Loucy (cell line): ENCODE data around the gene PABPN1.

Experiments
- H2AFZ ChIP-seq: fragments of 200-600 bp; sonication (generic); 2 replicates; pipeline ENCODE4 v1.6.0; 2016; ENCODE audit warnings: antibody characterized with exemption, mild to moderate bottlenecking, low read length, moderate library complexity
- H3F3A ChIP-seq: fragments of 200-600 bp; 2 replicates; pipeline ENCODE4 v1.6.0; 2016; ENCODE audit warnings: antibody characterized with exemption, low read depth, mild to moderate bottlenecking
- H3K27me3 ChIP-seq: fragments of 200-600 bp; sonication (generic); 2 replicates; pipeline ENCODE4 v1.6.1; 2014; ENCODE audit warnings: low read length, mild to moderate bottlenecking; ENCODE audit not compliant: insufficient read depth, poor library complexity, severe bottlenecking
- H3K36me3 ChIP-seq: fragments of 200-600 bp; sonication (generic); 2 replicates; pipeline ENCODE4 v1.6.1; 2016; ENCODE audit warnings: low read length; ENCODE audit not compliant: insufficient read depth
- H3K4me1 ChIP-seq: fragments of 200-600 bp; sonication (generic); 2 replicates; pipeline ENCODE4 v1.5.1; 2014; ENCODE audit warnings: low read length, mild to moderate bottlenecking; ENCODE audit not compliant: insufficient read depth, poor library complexity, severe bottlenecking
- H3K4me2 ChIP-seq: fragments of 200-600 bp; sonication (generic); 2 replicates; pipeline ENCODE4 v1.6.0; 2014; ENCODE audit warnings: antibody characterized with exemption, low read length, low read depth, mild to moderate bottlenecking; ENCODE audit not compliant: poor library complexity, severe bottlenecking
- H3K4me3 ChIP-seq: fragments of 200-600 bp; sonication (generic); 2 replicates; pipeline ENCODE4 v1.5.1; 2014; ENCODE audit warnings: low read length, mild to moderate bottlenecking, mixed read lengths; ENCODE audit not compliant: poor library complexity, severe bottlenecking
- H3K79me2 ChIP-seq: fragments of 200-600 bp; sonication (generic); 2 replicates; pipeline ENCODE4 v1.6.1; 2014; ENCODE audit warnings: low read length; ENCODE audit not compliant: insufficient read depth
- H3K9ac ChIP-seq: fragments of 200-600 bp; sonication (generic); 2 replicates; pipeline ENCODE4 v1.6.0; 2014; ENCODE audit warnings: mild to moderate bottlenecking, low read depth, low read length, moderate library complexity; ENCODE audit not compliant: poor library complexity, severe bottlenecking
- H3K9me2 ChIP-seq: fragments of 200-600 bp; sonication (generic); replicated peaks from 2 replicates; pipeline ENCODE4 v1.6.1; 2016; ENCODE audit warnings: low read depth, low read length, mixed read lengths
- H3K9me3 ChIP-seq: fragments of 200-600 bp; sonication (generic); 2 replicates; pipeline ENCODE4 v1.6.1; 2014; ENCODE audit warnings: mild to moderate bottlenecking, antibody characterized with exemption, low read length, low read depth; ENCODE audit not compliant: insufficient read depth
- H4K20me1 ChIP-seq: fragments of 200-600 bp; sonication (generic); 2 replicates; pipeline ENCODE4 v1.6.0; 2014; ENCODE audit warnings: antibody characterized with exemption, low read length, mild to moderate bottlenecking; ENCODE audit not compliant: insufficient read depth, poor library complexity, severe bottlenecking
- EZH2phosphoT487 ChIP-seq: fragments of 200-600 bp; IDR thresholded peaks from 2 replicates; pipeline ENCODE4 v1.6.1; 2018; ENCODE audit warnings: antibody characterized with exemption, mild to moderate bottlenecking, moderate library complexity, borderline replicate concordance
- TF ChIP-seq, protein P1 (sequence below): fragments of 200-600 bp; sonication (generic); conservative IDR thresholded peaks from 2 replicates; pipeline ENCODE4 v1.5.1; 2014; ENCODE audit warnings: mild to moderate bottlenecking, antibody characterized with exemption, low read length

PABPN1 gene

GRCh38 chr14:23301288-23301968 lies 19.8 kb upstream of the PABPN1 start:
- Histone ChIP-seq H3K9me3 (no peaks in the 10 kb centered on the region), H3K4me1 (peaks cover 23% of the 10 kb centered on the region)

GRCh38 chr14:23301969-23302289 lies 19.3 kb upstream of the PABPN1 start:
- Histone ChIP-seq H3K4me2 (peak overlapping the region; percentile 83), H4K20me1 (peaks cover 10% of the 10 kb centered on the region), H3K9me3 (no peaks in the 10 kb centered on the region), H3F3A (no peaks in the 10 kb centered on the region), H3K27me3 (no peaks in the 10 kb centered on the region), H2AFZ (peak overlapping the region; percentile 97), H3K36me3 (peaks cover 13% of the 10 kb centered on the region; the same call in 1 of the 2 replicates), H3K9ac (peak overlapping the region; percentile 95), H3K4me1 (peaks cover 23% of the 10 kb centered on the region), H3K4me3 (peak overlapping the region; percentile 79), H3K79me2 (peaks cover 43% of the 10 kb centered on the region), H3K9me2 (no peaks in the 10 kb centered on the region)
- TF ChIP-seq, protein P1, sequence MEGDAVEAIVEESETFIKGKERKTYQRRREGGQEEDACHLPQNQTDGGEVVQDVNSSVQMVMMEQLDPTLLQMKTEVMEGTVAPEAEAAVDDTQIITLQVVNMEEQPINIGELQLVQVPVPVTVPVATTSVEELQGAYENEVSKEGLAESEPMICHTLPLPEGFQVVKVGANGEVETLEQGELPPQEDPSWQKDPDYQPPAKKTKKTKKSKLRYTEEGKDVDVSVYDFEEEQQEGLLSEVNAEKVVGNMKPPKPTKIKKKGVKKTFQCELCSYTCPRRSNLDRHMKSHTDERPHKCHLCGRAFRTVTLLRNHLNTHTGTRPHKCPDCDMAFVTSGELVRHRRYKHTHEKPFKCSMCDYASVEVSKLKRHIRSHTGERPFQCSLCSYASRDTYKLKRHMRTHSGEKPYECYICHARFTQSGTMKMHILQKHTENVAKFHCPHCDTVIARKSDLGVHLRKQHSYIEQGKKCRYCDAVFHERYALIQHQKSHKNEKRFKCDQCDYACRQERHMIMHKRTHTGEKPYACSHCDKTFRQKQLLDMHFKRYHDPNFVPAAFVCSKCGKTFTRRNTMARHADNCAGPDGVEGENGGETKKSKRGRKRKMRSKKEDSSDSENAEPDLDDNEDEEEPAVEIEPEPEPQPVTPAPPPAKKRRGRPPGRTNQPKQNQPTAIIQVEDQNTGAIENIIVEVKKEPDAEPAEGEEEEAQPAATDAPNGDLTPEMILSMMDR: no peak
- no peak for TF ChIP-seq EZH2phosphoT487

More at GRCh38 chr14:23301288-23301968, 19.8 kb upstream of the PABPN1 start:
- Histone ChIP-seq H3K36me3 (peaks cover 13% of the 10 kb centered on the region; the same call in 1 of the 2 replicates), H3K9me2 (no peaks in the 10 kb centered on the region), H3K4me3 (peak overlapping the region; percentile 94), H3K9ac (peak overlapping the region; percentile 97), H4K20me1 (peaks cover 10% of the 10 kb centered on the region), H3K4me2 (peak overlapping the region; percentile 83), H3K79me2 (peaks cover 38% of the 10 kb centered on the region), H3F3A (no peaks in the 10 kb centered on the region), H2AFZ (peak overlapping the region; percentile 97), H3K27me3 (no peaks in the 10 kb centered on the region)
- TF ChIP-seq EZH2phosphoT487: no peak
- TF ChIP-seq, protein P1: peak; percentile 60

DNA sequence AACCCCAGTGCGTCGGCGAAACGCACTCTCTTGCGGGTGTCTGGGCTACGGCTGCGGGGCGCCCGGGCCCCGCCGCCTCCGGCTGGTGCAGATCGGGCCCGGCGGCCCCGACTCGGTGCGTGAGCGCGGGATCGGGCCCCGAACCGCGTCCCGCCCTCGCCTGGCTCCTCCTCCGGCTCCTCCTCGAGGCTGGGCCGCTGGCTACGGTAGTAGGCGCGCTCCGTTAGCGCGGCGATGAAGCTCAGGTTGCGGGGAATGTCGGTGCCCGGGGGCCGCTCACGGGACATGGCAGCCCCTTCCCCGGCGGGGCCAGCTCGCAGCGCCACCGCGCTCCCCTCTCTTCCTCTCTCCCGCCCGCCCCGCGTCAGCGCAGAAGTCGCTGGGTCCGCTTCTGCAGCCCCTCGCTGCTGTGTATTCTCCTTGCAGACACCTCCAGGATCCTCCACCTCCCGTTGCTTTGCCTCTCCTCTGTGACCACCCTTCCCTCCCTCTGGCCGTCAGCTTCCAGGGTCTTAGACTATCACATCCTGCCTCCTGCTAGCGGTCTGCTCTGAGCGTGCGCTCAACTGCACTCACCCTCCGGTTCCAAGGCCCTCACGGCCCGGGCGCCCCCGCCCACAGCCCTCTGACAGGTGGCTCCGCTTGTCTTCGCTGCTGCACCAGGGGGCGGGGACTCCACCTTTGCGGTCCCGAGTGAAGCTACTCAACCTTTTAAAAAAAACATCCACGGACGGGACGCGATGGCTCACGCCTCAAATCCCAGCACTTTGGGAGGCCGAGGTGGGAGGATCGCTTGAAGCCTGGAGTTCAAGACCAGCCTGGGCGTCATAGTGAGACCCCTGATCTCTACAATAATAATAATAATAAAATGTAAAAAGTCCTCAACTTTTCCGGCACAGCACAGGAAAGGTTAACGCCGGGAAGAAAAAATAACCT lies 18.7 kb upstream of the PABPN1 start, which contains the start of gene PPP1R3E:
Gene PPP1R3E, minus strand, starts transcription at position 570 of the 936 bp plus-strand sequence. Its CDS starts 283 bp downstream, at position 287.
- peaks cover 10% of the 10 kb centered on the region for H4K20me1 ChIP-seq
- H3K4me3 ChIP-seq: peak within 1 kb of the TSS; percentile 79
- peak within 1 kb of the TSS; percentile 83 for H3K4me2 ChIP-seq
- no peaks in the 10 kb centered on the region for H3K27me3 ChIP-seq
- peak within 1 kb of the TSS; percentile 97 for H2AFZ ChIP-seq
- no peak for TF ChIP-seq EZH2phosphoT487
- TF ChIP-seq, protein P1: no peak
- H3K4me1 ChIP-seq: peaks cover 27% of the 10 kb centered on the region
- H3K9me2 ChIP-seq: no peaks in the 10 kb centered on the region
- peaks cover 13% of the 10 kb centered on the region; the same call in 1 of the 2 replicates for H3K36me3 ChIP-seq
- peaks cover 49% of the 10 kb centered on the region for H3K79me2 ChIP-seq
- no peaks in the 10 kb centered on the region for H3K9me3 ChIP-seq
- H3K9ac ChIP-seq: peak within 1 kb of the TSS; percentile 95
- H3F3A ChIP-seq: no peaks in the 10 kb centered on the region
